GM19395 (cell line): ENCODE data around the gene ADCYAP1R1.

ENCODE experiments used
- ATAC-seq: cut with Tn5 transposase; IDR thresholded peaks from one replicate; pipeline ENCODE4 v1.9.1; 2021; ENCODE audit warnings: mild to moderate bottlenecking, moderate library complexity; ENCODE audit not compliant: unreplicated experiment

ADCYAP1R1 gene

GRCh38 chr7:31104361-31105255, 52.5 kb downstream of the ADCYAP1R1 start:
- ATAC-seq: no peak

- ATAC-seq: no peak
Measured at GRCh38 chr7:31105256-31105950, 53.3 kb downstream of the ADCYAP1R1 start.

- no peak for ATAC-seq
Measured at GRCh38 chr7:31106303-31107105, 54.4 kb downstream of the ADCYAP1R1 start.

GRCh38 chr7:31107106-31108090, 55.3 kb downstream of the ADCYAP1R1 start:
- no peak for ATAC-seq

GRCh38 chr7:31108097-31108657, 56.1 kb downstream of the ADCYAP1R1 start:
- no peak for ATAC-seq

- ATAC-seq: no peak
Measured at GRCh38 chr7:31109751-31110150, 57.6 kb downstream of the ADCYAP1R1 start.

GRCh38 chr7:31110331-31111108, 58.4 kb downstream of the ADCYAP1R1 start:
- ATAC-seq: no peak

GRCh38 chr7:31111109-31111451, 59.0 kb downstream of the ADCYAP1R1 start:
- ATAC-seq: no peak

- ATAC-seq: no peak
Measured at GRCh38 chr7:31113660-31114059, 61.6 kb downstream of the ADCYAP1R1 start.

GRCh38 chr7:31114593-31115343, 62.7 kb downstream of the ADCYAP1R1 start:
- no peak for ATAC-seq

- no peak for ATAC-seq
Measured at GRCh38 chr7:31116615-31117014, 64.5 kb downstream of the ADCYAP1R1 start.

GRCh38 chr7:31119249-31119648, 67.1 kb downstream of the ADCYAP1R1 start:
- ATAC-seq: no peak

GRCh38 chr7:31120800-31121513, 68.8 kb downstream of the ADCYAP1R1 start:
- ATAC-seq: no peak

- no peak for ATAC-seq
Measured at GRCh38 chr7:31121601-31122000, 69.5 kb downstream of the ADCYAP1R1 start.

- ATAC-seq: peak; percentile 65
Measured at GRCh38 chr7:31122649-31123058, 70.5 kb downstream of the ADCYAP1R1 start.

- ATAC-seq: no peak
Measured at GRCh38 chr7:31123321-31123720, 71.2 kb downstream of the ADCYAP1R1 start.

GRCh38 chr7:31123726-31124125, 71.6 kb downstream of the ADCYAP1R1 start:
- no peak for ATAC-seq

GRCh38 chr7:31125171-31125570, 73.1 kb downstream of the ADCYAP1R1 start:
- no peak for ATAC-seq
